SK-N-SH treated with all-trans-retinoic acid at 6 μM for 48 hours (cell line): ENCODE data around the gene NKD2.

Experiments
- ISL1 ChIP-seq: fragments of 250-450 bp; sonication (Bioruptor Pico); IDR thresholded peaks from 2 replicates; pipeline ENCODE4 v2.1.2; 2022; ENCODE audit warnings: mild to moderate bottlenecking, moderate library complexity
- RARB ChIP-seq: fragments of 250-450 bp; sonication (Bioruptor Pico); IDR thresholded peaks from 2 replicates; pipeline ENCODE4 v1.8.0; 2021; ENCODE audit warnings: mild to moderate bottlenecking, moderate library complexity
- SNAI2 ChIP-seq: fragments of 250-450 bp; sonication (Bioruptor Pico); IDR thresholded peaks from 2 replicates; pipeline ENCODE4 v1.5.0; 2020; ENCODE audit warnings: mild to moderate bottlenecking, moderate library complexity
- TF ChIP-seq, protein P1 (sequence below): fragments of 250-450 bp; sonication (Bioruptor Pico); IDR thresholded peaks from 2 replicates; pipeline ENCODE4 v1.8.0; 2020; ENCODE audit warnings: mild to moderate bottlenecking, moderate library complexity, borderline replicate concordance

DNA sequence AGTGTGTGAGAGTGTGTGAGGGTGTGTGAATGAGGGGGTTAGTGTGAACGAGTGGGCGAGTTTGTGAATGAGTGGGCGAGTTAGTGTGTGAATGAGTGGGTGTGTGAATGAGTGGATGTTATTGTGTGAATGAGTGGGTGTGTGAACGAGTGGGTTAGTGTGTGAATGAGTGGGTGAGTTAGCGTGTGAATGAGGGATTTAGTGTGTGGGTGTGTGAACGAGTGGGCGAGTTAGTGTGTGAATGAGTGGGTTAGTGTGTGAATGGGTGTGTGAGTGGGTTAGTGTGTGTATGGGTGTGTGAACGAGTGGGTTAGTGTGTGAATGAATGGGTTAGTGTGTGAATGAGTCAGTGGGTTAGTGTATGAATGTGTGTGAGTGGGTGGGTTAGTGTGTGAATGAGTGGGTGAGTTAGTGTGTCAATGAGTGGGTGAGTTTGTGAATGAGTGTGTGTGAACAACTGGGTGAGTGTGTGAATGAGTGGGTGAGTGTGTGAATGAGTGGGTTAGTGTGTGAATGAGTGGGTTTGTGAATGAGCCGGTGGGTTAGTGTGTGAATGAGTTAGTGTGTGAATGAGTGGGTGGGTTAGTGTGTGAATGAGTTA lies 37.5 kb downstream of the NKD2 start:
- no peak for TF ChIP-seq ISL1
- TF ChIP-seq SNAI2: no peak
- TF ChIP-seq, protein P1, sequence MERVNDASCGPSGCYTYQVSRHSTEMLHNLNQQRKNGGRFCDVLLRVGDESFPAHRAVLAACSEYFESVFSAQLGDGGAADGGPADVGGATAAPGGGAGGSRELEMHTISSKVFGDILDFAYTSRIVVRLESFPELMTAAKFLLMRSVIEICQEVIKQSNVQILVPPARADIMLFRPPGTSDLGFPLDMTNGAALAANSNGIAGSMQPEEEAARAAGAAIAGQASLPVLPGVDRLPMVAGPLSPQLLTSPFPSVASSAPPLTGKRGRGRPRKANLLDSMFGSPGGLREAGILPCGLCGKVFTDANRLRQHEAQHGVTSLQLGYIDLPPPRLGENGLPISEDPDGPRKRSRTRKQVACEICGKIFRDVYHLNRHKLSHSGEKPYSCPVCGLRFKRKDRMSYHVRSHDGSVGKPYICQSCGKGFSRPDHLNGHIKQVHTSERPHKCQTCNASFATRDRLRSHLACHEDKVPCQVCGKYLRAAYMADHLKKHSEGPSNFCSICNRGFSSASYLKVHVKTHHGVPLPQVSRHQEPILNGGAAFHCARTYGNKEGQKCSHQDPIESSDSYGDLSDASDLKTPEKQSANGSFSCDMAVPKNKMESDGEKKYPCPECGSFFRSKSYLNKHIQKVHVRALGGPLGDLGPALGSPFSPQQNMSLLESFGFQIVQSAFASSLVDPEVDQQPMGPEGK (CRISPR knock-in tag): no peak
- no peak for TF ChIP-seq RARB (CRISPR knock-in tag)
